HepG2 (cell line): Measurements from ENCODE around the gene RAB36. TPM values are rescaled to one million over a fixed set of nuclear protein-coding genes. Genes with fewer than 3 reads are reported as not detected.

Source experiments
- ATAC-seq: fragments of 200-7000 bp; cut with Tn5 transposase; 3 replicates; pipeline ENCODE4 v1.9.1; 2020; ENCODE audit warnings: mild to moderate bottlenecking, moderate library complexity
- BruUV-seq: library from RNA; stranded (reverse); fragments of 400-500 nt; replicated peaks from 2 replicates; lab custom pipeline; 2021; lab: Mats Ljungman, UMichigan
- CTCF ChIA-PET: fragments of 300-600 bp; formaldehyde crosslinking; extraction: SDS; loops from one replicate; lab custom pipeline; 2021; ENCODE audit warnings: low total read pairs, inconsistent platforms, low intra/inter-chr PET ratio; lab: Yijun Ruan, JAX
- POLR2A ChIA-PET: fragments of 350-600 bp; sonication (Branson Sonifier 250); formaldehyde crosslinking; loops from one replicate; lab custom pipeline; 2020; ENCODE audit warnings: antibody characterized with exemption, inconsistent platforms; lab: Yijun Ruan, JAX
- DNase-seq: peaks from one replicate; pipeline ENCODE4 v3.0.0-alpha.2; 2015; ENCODE audit warnings: low spot score
- FAIRE-seq: peaks from 3 replicates; lab custom pipeline; 2011; peaks lifted over from hg19 to GRCh38; lab: Jason Lieb, UNC
- H2AFZ ChIP-seq: one replicate; pipeline ENCODE4 v1.6.1; 2011; ENCODE audit warnings: low read length, inconsistent platforms
- H3K27ac ChIP-seq: fragments of 300-600 bp; 3 replicates; pipeline ENCODE4 v1.8.0; 2011; ENCODE audit warnings: mixed run types, mild to moderate bottlenecking, mixed read lengths, low read length, inconsistent platforms; ENCODE audit not compliant: insufficient read depth; ENCODE audit errors: extremely low read length
- H3K27me3 ChIP-seq, 2 experiments: fragments of 200-600 bp in 1 of 2; 2 replicates in 1 of 2; 3 replicates in 1 of 2; pipeline versions ENCODE4 v1.6.0 to v1.8.0; 2011; ENCODE audit warnings: low read length in 2 of 2, mild to moderate bottlenecking in 2 of 2, moderate library complexity in 2 of 2, inconsistent platforms in 1 of 2; ENCODE audit not compliant: insufficient read depth in 2 of 2, control insufficient read depth in 1 of 2
- H3K36me3 ChIP-seq, 2 experiments: fragments of 200-600 bp in 1 of 2; replicated peaks in 1 of 2; 2 replicates in 1 of 2; 3 replicates in 1 of 2; pipeline versions ENCODE4 v1.5.1 to v1.8.0; 2011; ENCODE audit warnings: low read length in 2 of 2, inconsistent platforms in 1 of 2; ENCODE audit not compliant: insufficient read depth in 2 of 2, control insufficient read depth in 1 of 2
- H3K4me1 ChIP-seq: 2 replicates; pipeline ENCODE4 v1.5.1; 2012; ENCODE audit warnings: low read length, inconsistent platforms; ENCODE audit not compliant: insufficient read depth
- H3K4me2 ChIP-seq: 2 replicates; pipeline ENCODE4 v1.6.0; 2011; ENCODE audit warnings: low read depth, low read length, inconsistent platforms
- H3K4me3 ChIP-seq, 3 experiments: fragments of 200-600 bp in 1 of 3; sonication (generic), shearing (Covaris generic) in 1 of 3; replicated peaks in 1 of 3; 2 replicates each; pipeline ENCODE4 v1.5.1; 2011 to 2016; ENCODE audit warnings: low read length in 3 of 3, inconsistent platforms in 2 of 3, low read depth in 2 of 3, mild to moderate bottlenecking in 2 of 3, control low read depth in 1 of 3, mixed read lengths in 1 of 3; ENCODE audit not compliant: insufficient read depth in 1 of 3
- H3K79me2 ChIP-seq: one replicate; pipeline ENCODE4 v1.6.1; 2011; ENCODE audit warnings: low read length, inconsistent platforms; ENCODE audit not compliant: insufficient read depth
- H3K9ac ChIP-seq: 2 replicates; pipeline ENCODE4 v1.6.0; 2011; ENCODE audit warnings: mild to moderate bottlenecking, low read depth, low read length, inconsistent platforms; ENCODE audit not compliant: insufficient read depth
- H3K9me3 ChIP-seq: 2 replicates; pipeline ENCODE4 v1.5.1; 2012; ENCODE audit warnings: mild to moderate bottlenecking, low read length
- H4K20me1 ChIP-seq: 2 replicates; pipeline ENCODE4 v1.6.0; 2011; ENCODE audit warnings: inconsistent platforms, mild to moderate bottlenecking, low read length, moderate library complexity; ENCODE audit not compliant: insufficient read depth
- ARHGAP35 ChIP-seq: sonication (generic); formaldehyde crosslinking; IDR thresholded peaks from 2 replicates; pipeline ENCODE4 v1.9.0; 2022; ENCODE audit warnings: mild to moderate bottlenecking, inconsistent platforms, moderate library complexity, missing genetic modification reagents, borderline replicate concordance
- GLI4 ChIP-seq: sonication (generic); formaldehyde crosslinking; IDR thresholded peaks from 2 replicates; pipeline ENCODE4 v1.5.1; 2020; ENCODE audit warnings: missing genetic modification reagents, mild to moderate bottlenecking, moderate library complexity, borderline replicate concordance
- KDM6A ChIP-seq: IDR thresholded peaks from 2 replicates; pipeline ENCODE4 v1.6.1; 2016; ENCODE audit warnings: low read depth
- KMT2A ChIP-seq: sonication (generic); formaldehyde crosslinking; IDR thresholded peaks from 2 replicates; pipeline ENCODE4 v1.4.0; 2020; ENCODE audit warnings: missing genetic modification reagents
- MEF2D ChIP-seq: sonication (generic); formaldehyde crosslinking; IDR thresholded peaks from 2 replicates; pipeline ENCODE4 v1.5.1; 2020; ENCODE audit warnings: mild to moderate bottlenecking, missing genetic modification reagents
- PPARG ChIP-seq: conservative IDR thresholded peaks from 2 replicates; pipeline ENCODE4 v1.6.1; 2016; ENCODE audit warnings: missing biosample characterization, missing genetic modification reagents
- RFX5 ChIP-seq: IDR thresholded peaks from 2 replicates; pipeline ENCODE4 v1.6.1; 2011; ENCODE audit warnings: low read depth, low read length, improper control_type of control experiment
- SNRNP70 ChIP-seq: fragments of 200-400 bp; formaldehyde crosslinking; IDR thresholded peaks from 2 replicates; pipeline ENCODE4 v1.6.1; 2017; ENCODE audit warnings: mild to moderate bottlenecking, low read depth, low read length, moderate library complexity
- ZFP36 ChIP-seq: fragments of 150-350 bp; IDR thresholded peaks from 2 replicates; pipeline ENCODE4 v1.6.1; 2018; ENCODE audit warnings: borderline replicate concordance, low read length, low read depth; ENCODE audit not compliant: partially characterized antibody
- ZNF10 ChIP-seq: sonication (generic); formaldehyde crosslinking; IDR thresholded peaks from 2 replicates; pipeline ENCODE4 v1.4.0; 2020; ENCODE audit warnings: mild to moderate bottlenecking, low read depth, missing genetic modification reagents, borderline replicate concordance
- ZNF264 ChIP-seq: sonication (generic); formaldehyde crosslinking; IDR thresholded peaks from 2 replicates; pipeline ENCODE4 v1.4.0; 2020; ENCODE audit warnings: missing genetic modification reagents
- ZNF557 ChIP-seq: sonication (generic); formaldehyde crosslinking; IDR thresholded peaks from 2 replicates; pipeline ENCODE4 v1.4.0; 2020; ENCODE audit warnings: missing genetic modification reagents
- ZNF777 ChIP-seq: sonication (generic); formaldehyde crosslinking; IDR thresholded peaks from 2 replicates; pipeline ENCODE4 v1.4.0; 2020; ENCODE audit warnings: missing genetic modification reagents
- WGBS: methylation state at CpG from one replicate; pipeline ENCODE4 v1.1.6; 2017; ENCODE audit warnings: low lambda C conversion rate; 5-methylcytosine and 5-hydroxymethylcytosine counted together
- in situ Hi-C: cut with HindIII; loops from 2 replicates; pipeline ENCODE4 v1.10.0; 2017; ENCODE audit warnings: low pct_unique_long_range_greater_than_20kb; ENCODE audit not compliant: extremely low pct_ligation_motif_present
- intact Hi-C: fragments of 100-400 bp; cut with micrococcal nuclease; formaldehyde crosslinking; loops from one replicate; pipeline ENCODE4 v1.10.0; 2022; ENCODE audit not compliant: unreplicated experiment
- polyA plus RNA-seq, 8 experiments: library from polyadenylated mRNA; depleted of rRNA in 3 of 8; stranded (reverse) in 7 of 8; unstranded in 1 of 8; fragments of >200 nt; fragmentation: Illumina TruSeq in 4 of 8; extraction: Trizol in 4 of 8; gene quantifications; 2 replicates each; pipeline versions ENCODE4 v1.2.1 to v1.2.3, GENCODE V29; 2011 to 2016; ENCODE audit warnings: low read depth in 4 of 8, missing spikeins in 1 of 8, mixed read lengths in 1 of 8; ENCODE audit not compliant: insufficient read depth in 1 of 8
- total RNA-seq, 5 experiments: library from RNA; depleted of rRNA; stranded (reverse); fragments of >200 nt; fragmentation: Illumina TruSeq; extraction: Trizol; gene quantifications; 2 replicates each; pipeline ENCODE4 v1.2.3, GENCODE V29; 2016; ENCODE audit warnings: low read depth in 1 of 5
- TF ChIP-seq, protein P1 (sequence below): IDR thresholded peaks from 2 replicates; pipeline ENCODE4 v1.6.1; 2016; ENCODE audit warnings: mild to moderate bottlenecking

Gene RAB36
- total and polyA plus RNA-seq, 2 of the 13 experiments (the other 11 are each of a cell fraction or from before 2014, with no cell fraction given): 0.24 to 0.86 TPM

GRCh38 chr22:23137905-23138561 is 7.2 kb upstream of the RAB36 start:
- Histone ChIP-seq H3K4me1 (peaks cover 29% of the 10 kb centered on the region), H3K27ac (no peak overlapping the region), H3K79me2 (no peaks in the 10 kb centered on the region), H3K36me3 (no peaks in the 10 kb centered on the region), H3K9me3 (no peaks in the 10 kb centered on the region), H3K4me3 (no peak overlapping the region), H4K20me1 (no peaks in the 10 kb centered on the region), H2AFZ (no peak overlapping the region), H3K9ac (no peak overlapping the region), H3K27me3 (no peaks in the 10 kb centered on the region; a peak in 1 of 5 replicates), H3K4me2 (no peak overlapping the region)
- FAIRE-seq (no peak), DNase-seq (no peak), ATAC-seq (no peak)
- TF ChIP-seq SNRNP70 (no peak), ARHGAP35 (CRISPR knock-in tag) (no peak), ZNF10 (no peak), RFX5 (no peak), KDM6A (no peak), ZNF557 (no peak), ZNF264 (CRISPR knock-in tag) (no peak), GLI4 (CRISPR knock-in tag) (no peak), PPARG (CRISPR knock-in tag) (no peak), MEF2D (no peak), ZNF777 (CRISPR knock-in tag) (no peak), ZFP36 (no peak), KMT2A (CRISPR knock-in tag) (no peak)
- TF ChIP-seq, protein P1, sequence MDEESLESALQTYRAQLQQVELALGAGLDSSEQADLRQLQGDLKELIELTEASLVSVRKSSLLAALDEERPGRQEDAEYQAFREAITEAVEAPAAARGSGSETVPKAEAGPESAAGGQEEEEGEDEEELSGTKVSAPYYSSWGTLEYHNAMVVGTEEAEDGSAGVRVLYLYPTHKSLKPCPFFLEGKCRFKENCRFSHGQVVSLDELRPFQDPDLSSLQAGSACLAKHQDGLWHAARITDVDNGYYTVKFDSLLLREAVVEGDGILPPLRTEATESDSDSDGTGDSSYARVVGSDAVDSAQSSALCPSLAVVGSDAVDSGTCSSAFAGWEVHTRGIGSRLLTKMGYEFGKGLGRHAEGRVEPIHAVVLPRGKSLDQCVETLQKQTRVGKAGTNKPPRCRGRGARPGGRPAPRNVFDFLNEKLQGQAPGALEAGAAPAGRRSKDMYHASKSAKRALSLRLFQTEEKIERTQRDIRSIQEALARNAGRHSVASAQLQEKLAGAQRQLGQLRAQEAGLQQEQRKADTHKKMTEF: no peak
- ChIA-PET CTCF (no interaction called here), POLR2A (no interaction called here)
- in situ Hi-C loops (no loop called here), intact Hi-C loops (no loop called here)
- no TSS peak for BruUV-seq
- WGBS: 82% methylated on average over 5 of the region's 5 CpGs
